GM18868 (cell line): ENCODE data around the gene GRK5.

Source experiments
- ATAC-seq: cut with Tn5 transposase; IDR thresholded peaks from one replicate; pipeline ENCODE4 v1.9.1; 2021; ENCODE audit warnings: mild to moderate bottlenecking, moderate library complexity; ENCODE audit not compliant: unreplicated experiment

Gene GRK5

GRCh38 chr10:119314486-119314885 is 107.1 kb downstream of the GRK5 start:
- ATAC-seq, result no peak

- ATAC-seq, result peak; percentile 66
Measured at GRCh38 chr10:119315128-119316001, 108.0 kb downstream of the GRK5 start.

GRCh38 chr10:119316002-119316358 is 108.6 kb downstream of the GRK5 start:
- no peak for ATAC-seq

GRCh38 chr10:119316729-119317097 is 109.3 kb downstream of the GRK5 start:
- ATAC-seq, result no peak

GRCh38 chr10:119318411-119319160 is 111.2 kb downstream of the GRK5 start:
- ATAC-seq, result no peak

- ATAC-seq, result no peak
Measured at GRCh38 chr10:119319161-119319919, 112.0 kb downstream of the GRK5 start.

GRCh38 chr10:119319920-119320258 is 112.5 kb downstream of the GRK5 start:
- no peak for ATAC-seq

- ATAC-seq, result no peak
Measured at GRCh38 chr10:119320981-119321380, 113.6 kb downstream of the GRK5 start.

GRCh38 chr10:119323085-119324016 is 116.0 kb downstream of the GRK5 start:
- ATAC-seq, result no peak

- no peak for ATAC-seq
Measured at GRCh38 chr10:119325131-119325530, 117.8 kb downstream of the GRK5 start.

GRCh38 chr10:119326167-119326566 is 118.8 kb downstream of the GRK5 start:
- no peak for ATAC-seq

- ATAC-seq, result no peak
Measured at GRCh38 chr10:119327096-119327745, 119.8 kb downstream of the GRK5 start.

GRCh38 chr10:119328223-119328622 is 120.9 kb downstream of the GRK5 start:
- no peak for ATAC-seq

GRCh38 chr10:119330342-119330741 is 123.0 kb downstream of the GRK5 start:
- no peak for ATAC-seq

GRCh38 chr10:119331061-119331460 is 123.7 kb downstream of the GRK5 start:
- ATAC-seq, result no peak

GRCh38 chr10:119333146-119333792 is 125.9 kb downstream of the GRK5 start:
- no peak for ATAC-seq

- no peak for ATAC-seq
Measured at GRCh38 chr10:119335671-119336353, 128.4 kb downstream of the GRK5 start.

GRCh38 chr10:119336599-119336998 is 129.2 kb downstream of the GRK5 start:
- ATAC-seq, result no peak

GRCh38 chr10:119337223-119337622 is 129.9 kb downstream of the GRK5 start:
- no peak for ATAC-seq
